ENCODE results near the gene ABCG2. TPM values are rescaled to one million over a fixed set of nuclear protein-coding genes. Genes with fewer than 3 reads are reported as not detected.

ABCG2 gene
- under 1 TPM in 3 of 5 experiments, not detected in 2; 0.27 to 0.67 (median 0.65) TPM for total RNA-seq
- under 1 TPM in 1 of 2 donors, not detected in 1; 0.26 TPM for polyA plus RNA-seq
- total RNA-seq, result not detected

GRCh38 chr4:88158489-88159228 lies at the start of gene ABCG2:
Gene ABCG2, minus strand, starts transcription at chr4:88158639. Its CDS starts 18,644 bp downstream, at chr4:88139995.
- H3K9me3 ChIP-seq (ENCODE audit: control insufficient read depth in 2 of 3, low read length in 3 of 3), result no peaks in the 10 kb centered on the region
- ChIA-PET POLR2A (no interaction called here), CTCF (no interaction called here)

GRCh38 chr4:88208156-88208555 lies 49.7 kb upstream of the ABCG2 start:
- ChIA-PET CTCF (interaction anchor here (1.6 kb wide), 1 partner anchor 175 kb away, joined by 5 read pairs; no protein-coding TSS in a partner anchor), POLR2A (no interaction called here)
- peaks cover 0 to 7% (median 4%) of the 10 kb centered on the region in 7 donors for H3K4me1 Mint-ChIP-seq
- H3K9me3 Mint-ChIP-seq, result no peaks in the 10 kb centered on the region
- no peaks in the 10 kb centered on the region for H3K4me1 ChIP-seq (ENCODE audit: control insufficient read depth in 2 of 2, insufficient read depth in 2 of 2, low read length in 2 of 2)
- H3K9me3 ChIP-seq (ENCODE audit: control insufficient read depth in 2 of 3, low read length in 3 of 3), result no peaks in the 10 kb centered on the region
- no peak overlapping the region for H3K4me3 ChIP-seq (ENCODE audit: low read length)
- intact Hi-C loops (cut with micrococcal nuclease), result no loop called here
- H3K27ac ChIP-seq (ENCODE audit: low read depth, low read length), result no peak overlapping the region
- ATAC-seq (no peak), DNase-seq (no peak)
- H3K36me3 ChIP-seq (ENCODE audit: control insufficient read depth in 2 of 3, insufficient read depth in 3 of 3, low read length in 3 of 3), result no peaks in the 10 kb centered on the region
- H3K4me3 Mint-ChIP-seq, result no peak overlapping the region
- peaks cover 0 to 12% (median 0%) of the 10 kb centered on the region in 5 donors for H3K27me3 Mint-ChIP-seq
- no peaks in the 10 kb centered on the region for H3K27me3 ChIP-seq (ENCODE audit: control insufficient read depth in 2 of 2, insufficient read depth in 2 of 2, low read length in 2 of 2)
- H3K27ac Mint-ChIP-seq, result no peak overlapping the region
- no peaks in the 10 kb centered on the region for H3K36me3 Mint-ChIP-seq

More at GRCh38 chr4:88158489-88159228, at the start of gene ABCG2:
- Histone ChIP-seq H3K27ac (ENCODE audit: low read depth, low read length) (no peak within 1 kb of the TSS), H3K4me1 (ENCODE audit: control insufficient read depth in 2 of 2, insufficient read depth in 2 of 2, low read length in 2 of 2) (peaks cover 0 to 5% of the 10 kb centered on the region in 2 donors), H3K4me3 (ENCODE audit: low read length) (peak within 1 kb of the TSS; percentile 52), H3K36me3 (ENCODE audit: control insufficient read depth in 2 of 3, insufficient read depth in 3 of 3, low read length in 3 of 3) (no peaks in the 10 kb centered on the region), H3K27me3 (ENCODE audit: control insufficient read depth in 2 of 2, insufficient read depth in 2 of 2, low read length in 2 of 2) (no peaks in the 10 kb centered on the region)
- intact Hi-C loops (cut with micrococcal nuclease), result no loop called here
- ATAC-seq, result peak; percentile 72
- no peak within 1 kb of the TSS for H3K27ac Mint-ChIP-seq
- peak in 6 of 9 donors; percentile 9 to 66 (median 12) for DNase-seq
- peaks cover 0 to 3% (median 0%) of the 10 kb centered on the region in 11 donors for H3K9me3 Mint-ChIP-seq
- H3K4me1 Mint-ChIP-seq, result peaks cover 6 to 16% (median 14%) of the 10 kb centered on the region in 7 donors
- H3K36me3 Mint-ChIP-seq, result peaks cover 0 to 2% (median 0%) of the 10 kb centered on the region in 5 donors
- peak within 1 kb of the TSS; percentile 51 to 81 (median 74) for H3K4me3 Mint-ChIP-seq
- H3K27me3 Mint-ChIP-seq, result peaks cover 15 to 27% (median 20%) of the 10 kb centered on the region in 5 donors

GRCh38 chr4:88207171-88207570 lies 48.7 kb upstream of the ABCG2 start:
- Mint-ChIP-seq H3K9me3 (no peaks in the 10 kb centered on the region), H3K4me1 (peaks cover 0 to 5% (median 4%) of the 10 kb centered on the region in 7 donors), H3K27me3 (peaks cover 0 to 7% (median 0%) of the 10 kb centered on the region in 5 donors), H3K4me3 (no peak overlapping the region), H3K27ac (peak overlapping the region in 1 of 9 donors; percentile 13), H3K36me3 (no peaks in the 10 kb centered on the region)
- no peaks in the 10 kb centered on the region for H3K4me1 ChIP-seq (ENCODE audit: control insufficient read depth in 2 of 2, insufficient read depth in 2 of 2, low read length in 2 of 2)
- ChIA-PET POLR2A (no interaction called here), CTCF (interaction anchor here (1.0 to 1.6 kb wide), 2 partner anchors 172 to 174 kb away, joined by 3 to 5 read pairs; no protein-coding TSS in a partner anchor)
- ATAC-seq, result no peak
- H3K4me3 ChIP-seq (ENCODE audit: low read length), result no peak overlapping the region
- H3K27ac ChIP-seq (ENCODE audit: low read depth, low read length), result no peak overlapping the region
- no peak for DNase-seq
- intact Hi-C loops (cut with micrococcal nuclease), result no loop called here
- no peaks in the 10 kb centered on the region for H3K27me3 ChIP-seq (ENCODE audit: control insufficient read depth in 2 of 2, insufficient read depth in 2 of 2, low read length in 2 of 2)
- H3K9me3 ChIP-seq (ENCODE audit: control insufficient read depth in 2 of 3, low read length in 3 of 3), result no peaks in the 10 kb centered on the region
- H3K36me3 ChIP-seq (ENCODE audit: control insufficient read depth in 2 of 3, insufficient read depth in 3 of 3, low read length in 3 of 3), result no peaks in the 10 kb centered on the region

GRCh38 chr4:88204882-88205281 lies 46.4 kb upstream of the ABCG2 start:
- no peaks in the 10 kb centered on the region for H3K4me1 ChIP-seq (ENCODE audit: control insufficient read depth in 2 of 2, insufficient read depth in 2 of 2, low read length in 2 of 2)
- Mint-ChIP-seq H3K27ac (no peak overlapping the region), H3K4me1 (peaks cover 0 to 4% (median 0%) of the 10 kb centered on the region in 7 donors), H3K4me3 (no peak overlapping the region), H3K9me3 (no peaks in the 10 kb centered on the region), H3K27me3 (peaks cover 0 to 11% (median 0%) of the 10 kb centered on the region in 5 donors), H3K36me3 (no peaks in the 10 kb centered on the region)
- CTCF ChIA-PET, result no interaction called here
- H3K36me3 ChIP-seq (ENCODE audit: control insufficient read depth in 2 of 3, insufficient read depth in 3 of 3, low read length in 3 of 3), result no peaks in the 10 kb centered on the region
- intact Hi-C loops (cut with micrococcal nuclease), result no loop called here
- H3K4me3 ChIP-seq (ENCODE audit: low read length), result no peak overlapping the region
- ATAC-seq (no peak), DNase-seq (no peak)
- H3K27me3 ChIP-seq (ENCODE audit: control insufficient read depth in 2 of 2, insufficient read depth in 2 of 2, low read length in 2 of 2), result no peaks in the 10 kb centered on the region
- H3K27ac ChIP-seq (ENCODE audit: low read depth, low read length), result no peak overlapping the region
- POLR2A ChIA-PET, result no interaction called here
- H3K9me3 ChIP-seq (ENCODE audit: control insufficient read depth in 2 of 3, low read length in 3 of 3), result no peaks in the 10 kb centered on the region

- Histone ChIP-seq H3K9me3 (ENCODE audit: control insufficient read depth in 2 of 3, low read length in 3 of 3) (no peaks in the 10 kb centered on the region), H3K4me3 (ENCODE audit: low read length) (no peak overlapping the region), H3K36me3 (ENCODE audit: control insufficient read depth in 2 of 3, insufficient read depth in 3 of 3, low read length in 3 of 3) (no peaks in the 10 kb centered on the region), H3K27me3 (ENCODE audit: control insufficient read depth in 2 of 2, insufficient read depth in 2 of 2, low read length in 2 of 2) (no peaks in the 10 kb centered on the region), H3K4me1 (ENCODE audit: control insufficient read depth in 2 of 2, insufficient read depth in 2 of 2, low read length in 2 of 2) (no peaks in the 10 kb centered on the region), H3K27ac (ENCODE audit: low read depth, low read length) (no peak overlapping the region)
- H3K9me3 Mint-ChIP-seq, result no peaks in the 10 kb centered on the region
- ChIA-PET CTCF (no interaction called here), POLR2A (no interaction called here)
- no peak overlapping the region for H3K27ac Mint-ChIP-seq
- H3K4me3 Mint-ChIP-seq, result no peak overlapping the region
- ATAC-seq (no peak), DNase-seq (no peak)
- H3K4me1 Mint-ChIP-seq, result peaks cover 0 to 3% (median 0%) of the 10 kb centered on the region in 7 donors
- intact Hi-C loops (cut with micrococcal nuclease), result no loop called here
- no peaks in the 10 kb centered on the region for H3K36me3 Mint-ChIP-seq
- H3K27me3 Mint-ChIP-seq, result peaks cover 0 to 11% (median 0%) of the 10 kb centered on the region in 5 donors
These were observed 44.0 kb upstream of the ABCG2 start for GRCh38 chr4:88202443-88202842.

- ATAC-seq (no peak), DNase-seq (no peak)
- Mint-ChIP-seq H3K36me3 (no peaks in the 10 kb centered on the region), H3K4me1 (peaks cover 0 to 1% (median 0%) of the 10 kb centered on the region in 7 donors), H3K27ac (no peak overlapping the region), H3K27me3 (peaks cover 0 to 7% (median 0%) of the 10 kb centered on the region in 5 donors), H3K4me3 (no peak overlapping the region), H3K9me3 (no peaks in the 10 kb centered on the region)
- ChIA-PET CTCF (no interaction called here), POLR2A (no interaction called here)
- Histone ChIP-seq H3K9me3 (ENCODE audit: control insufficient read depth in 2 of 3, low read length in 3 of 3) (no peaks in the 10 kb centered on the region), H3K4me1 (ENCODE audit: control insufficient read depth in 2 of 2, insufficient read depth in 2 of 2, low read length in 2 of 2) (no peaks in the 10 kb centered on the region), H3K27ac (ENCODE audit: low read depth, low read length) (no peak overlapping the region), H3K27me3 (ENCODE audit: control insufficient read depth in 2 of 2, insufficient read depth in 2 of 2, low read length in 2 of 2) (no peaks in the 10 kb centered on the region), H3K36me3 (ENCODE audit: control insufficient read depth in 2 of 3, insufficient read depth in 3 of 3, low read length in 3 of 3) (no peaks in the 10 kb centered on the region), H3K4me3 (ENCODE audit: low read length) (no peak overlapping the region)
- intact Hi-C loops (cut with micrococcal nuclease), result no loop called here
These were observed 41.7 kb upstream of the ABCG2 start for GRCh38 chr4:88200186-88200585.
